GM12878 (cell line): ENCODE results near the gene MAGIX. TPM values are rescaled to one million over a fixed set of nuclear protein-coding genes. Genes with fewer than 3 reads are reported as not detected.

Experiments
- ATAC-seq: fragments of 200-7000 bp; cut with Tn5 transposase; 3 replicates; pipeline ENCODE4 v1.9.1; 2020; ENCODE audit warnings: mild to moderate bottlenecking, moderate library complexity
- BruUV-seq: library from RNA; stranded (reverse); fragments of 400-500 nt; replicated peaks from 2 replicates; lab custom pipeline; 2021; lab: Mats Ljungman, UMichigan
- CTCF ChIA-PET: fragments of 300-600 bp; sonication (Branson Sonifier 250); formaldehyde crosslinking; extraction: SDS; loops from one replicate; lab custom pipeline; 2021; ENCODE audit warnings: inconsistent platforms; lab: Yijun Ruan, JAX
- POLR2A ChIA-PET: fragments of 350-600 bp; formaldehyde crosslinking; extraction: SDS; loops from one replicate; lab custom pipeline; 2021; ENCODE audit warnings: inconsistent platforms; lab: Charles Lee
- RAD21 ChIA-PET: fragments of 300-600 bp; sonication (Branson Sonifier 250); formaldehyde crosslinking; loops from one replicate; lab custom pipeline; 2023; ENCODE audit warnings: antibody characterized with exemption; ENCODE audit not compliant: unreplicated experiment; lab: Charles Lee
- SMC1A ChIA-PET: fragments of 300-600 bp; sonication (Branson Sonifier 250); formaldehyde crosslinking; loops from one replicate; lab custom pipeline; 2023; ENCODE audit not compliant: unreplicated experiment, uncharacterized antibody; lab: Charles Lee
- DNase-seq: peaks from one replicate; pipeline ENCODE4 v3.0.0-alpha.2; 2011; ENCODE audit warnings: low read depth, low spot score
- FAIRE-seq: peaks from 3 replicates; lab custom pipeline; 2011; peaks lifted over from hg19 to GRCh38; lab: Jason Lieb, UNC
- H2AFZ ChIP-seq: 2 replicates; pipeline ENCODE4 v1.6.0; 2011; ENCODE audit warnings: low read depth, low read length, control low read depth; ENCODE audit not compliant: control insufficient read depth
- H3K27ac ChIP-seq: 2 replicates; pipeline ENCODE4 v1.5.1; 2011; ENCODE audit warnings: control low read depth; ENCODE audit not compliant: control insufficient read depth, insufficient read depth
- H3K27me3 ChIP-seq, 2 experiments: replicated peaks in 1 of 2; 2 replicates each; pipeline versions ENCODE4 v1.6.0 to v1.6.1; 2011; ENCODE audit warnings: low read length in 1 of 2; ENCODE audit not compliant: control insufficient read depth in 2 of 2, insufficient read depth in 2 of 2
- H3K36me3 ChIP-seq, 2 experiments: 2 replicates each; pipeline ENCODE4 v1.5.1; 2011; ENCODE audit warnings: low read length in 1 of 2; ENCODE audit not compliant: control insufficient read depth in 2 of 2, insufficient read depth in 2 of 2
- H3K4me1 ChIP-seq: 2 replicates; pipeline ENCODE4 v1.6.1; 2011; ENCODE audit warnings: mild to moderate bottlenecking, low read length, moderate library complexity, mixed read lengths; ENCODE audit not compliant: control insufficient read depth, insufficient read depth
- H3K4me2 ChIP-seq: 2 replicates; pipeline ENCODE4 v1.6.0; 2011; ENCODE audit warnings: control low read depth; ENCODE audit not compliant: control insufficient read depth, insufficient read depth
- H3K4me3 ChIP-seq: fragments of 200-600 bp; sonication (generic); 2 replicates; pipeline ENCODE4 v1.5.1; 2016
- H3K79me2 ChIP-seq: 2 replicates; pipeline ENCODE4 v1.6.0; 2011; ENCODE audit warnings: low read length; ENCODE audit not compliant: control insufficient read depth, insufficient read depth
- H3K9ac ChIP-seq: 2 replicates; pipeline ENCODE4 v1.8.0; 2011; ENCODE audit warnings: low read length, control low read depth, mixed read lengths; ENCODE audit not compliant: control insufficient read depth, insufficient read depth
- H3K9me3 ChIP-seq: replicated peaks from 3 replicates; pipeline ENCODE4 v1.5.1; 2011; ENCODE audit warnings: mild to moderate bottlenecking, low read length; ENCODE audit not compliant: control insufficient read depth, insufficient read depth
- H4K20me1 ChIP-seq: 2 replicates; pipeline ENCODE4 v1.6.0; 2011; ENCODE audit not compliant: control insufficient read depth, insufficient read depth
- FOS ChIP-seq: IDR thresholded peaks from 3 replicates; pipeline ENCODE4 v1.6.1; 2011; ENCODE audit warnings: borderline replicate concordance; ENCODE audit not compliant: insufficient read length; ENCODE audit errors: extremely low read depth
- MYC ChIP-seq: IDR thresholded peaks from 2 replicates; pipeline ENCODE4 v1.6.1; 2011; ENCODE audit warnings: mild to moderate bottlenecking, low read length, moderate library complexity, inconsistent platforms; ENCODE audit not compliant: insufficient read depth, insufficient replicate concordance, insufficient read length, severe bottlenecking
- POLR2AphosphoS2 ChIP-seq: IDR thresholded peaks from 2 replicates; pipeline ENCODE4 v1.6.1; 2011; ENCODE audit warnings: low read depth, mild to moderate bottlenecking, low read length, improper control_type of control experiment, moderate library complexity
- POLR2AphosphoS5 ChIP-seq: IDR thresholded peaks from 2 replicates; pipeline ENCODE4 v1.6.1; 2011; ENCODE audit warnings: mild to moderate bottlenecking, low read length, inconsistent platforms
- SMARCA5 ChIP-seq: fragments of 450-650 bp; IDR thresholded peaks from 2 replicates; pipeline ENCODE4 v1.6.1; 2017; ENCODE audit warnings: mild to moderate bottlenecking
- SMC3 ChIP-seq: IDR thresholded peaks from 2 replicates; pipeline ENCODE4 v1.6.1; 2011; ENCODE audit warnings: low read length, improper control_type of control experiment, borderline replicate concordance
- WRNIP1 ChIP-seq: IDR thresholded peaks from 2 replicates; pipeline ENCODE4 v1.6.1; 2011; ENCODE audit warnings: low read depth, low read length, improper control_type of control experiment, borderline replicate concordance
- ZBED1 ChIP-seq: IDR thresholded peaks from 2 replicates; pipeline ENCODE4 v1.6.1; 2016; ENCODE audit warnings: borderline replicate concordance
- ZBTB11 ChIP-seq: fragments of 450-650 bp; formaldehyde crosslinking; IDR thresholded peaks from 2 replicates; pipeline ENCODE4 v1.5.0; 2022; ENCODE audit warnings: mild to moderate bottlenecking, missing genetic modification characterization
- WGBS: methylation state at CpG from one replicate; pipeline ENCODE4 v1.1.6; 2016; ENCODE audit warnings: low lambda C conversion rate; ENCODE audit not compliant: insufficient replicate concordance, insufficient coverage; ENCODE audit errors: missing lambda C conversion rate; 5-methylcytosine and 5-hydroxymethylcytosine counted together
- in situ Hi-C: fragments of 300-500 bp; cut with MboI; formaldehyde crosslinking; loops from 9 replicates; pipeline ENCODE4 v1.14.3; 2018; ENCODE audit warnings: mixed read lengths
- intact Hi-C: fragments of 100-400 bp; cut with micrococcal nuclease; formaldehyde crosslinking; loops from one replicate; pipeline ENCODE4 v1.14.2; 2022; ENCODE audit not compliant: unreplicated experiment
- polyA plus RNA-seq, 11 experiments: library from polyadenylated mRNA; depleted of rRNA in 4 of 11; unstranded in 6 of 11; stranded (reverse) in 5 of 11; fragments of >200 nt; fragmentation: Nextera tagmentation in 4 of 11; fragmentation: Illumina TruSeq in 1 of 11; extraction: Ambion mirVana in 4 of 11; extraction: Trizol in 1 of 11; gene quantifications; 1 replicate in 1 of 11; 2 replicates in 10 of 11; pipeline versions ENCODE4 v1.2.1 to v1.2.3, GENCODE V29; 2011 to 2016; ENCODE audit warnings: inconsistent platforms in 2 of 11, missing spikeins in 2 of 11, low read depth in 1 of 11
- total RNA-seq, 4 experiments: library from RNA; depleted of rRNA in 3 of 4; stranded (reverse); fragments of >200 nt in 3 of 4; fragmentation: Illumina TruSeq in 1 of 4; extraction: Trizol in 1 of 4; gene quantifications; 2 replicates each; pipeline versions ENCODE4 v1.2.1 to v1.2.3, GENCODE V29; 2013 to 2021

The MAGIX gene
- total and polyA plus RNA-seq, 10 of the 15 experiments (the other 5 are each of a cell fraction or from before 2014, with no cell fraction given) = 0.03 to 2.5 (median 0.82) TPM

GRCh38 chrX:49187526-49187925 lies 25.0 kb downstream of the MAGIX start:
- RAD21 ChIA-PET = no interaction called here
- BruUV-seq = no TSS peak
- H3K4me1 ChIP-seq = peaks cover 3% of the 10 kb centered on the region; the same call in 1 of the 2 replicates
- H3K36me3 ChIP-seq = peaks cover 0 to under 1% of the 10 kb centered on the region in 2 experiments; a peak in 2 of 4 replicates
- H3K4me3 ChIP-seq = no peak overlapping the region
- ATAC-seq = no peak
- in situ Hi-C loops (loop anchor here (10.0 kb wide), 1 partner anchor 383 kb away; the partner anchor contains the start of gene HDAC6), intact Hi-C loops (no loop called here)
- POLR2A ChIA-PET = no interaction called here
- 67% methylated on average over 8 of the region's 10 CpGs for WGBS
- CTCF ChIA-PET = interaction anchor here (1.0 to 1.5 kb wide), 2 partner anchors 24 to 46 kb away, joined by 3 read pairs; no protein-coding TSS in a partner anchor
- FAIRE-seq = no peak
- SMC1A ChIA-PET = no interaction called here
- DNase-seq = no peak
- H3K79me2 ChIP-seq = peaks cover 5% of the 10 kb centered on the region
- H3K9ac ChIP-seq = no peak overlapping the region
- H3K27ac ChIP-seq = no peak overlapping the region
- no peaks in the 10 kb centered on the region for H4K20me1 ChIP-seq
- TF ChIP-seq WRNIP1 = no peak
- TF ChIP-seq SMC3 = no peak
- TF ChIP-seq SMARCA5 = no peak
- no peak for TF ChIP-seq MYC
- TF ChIP-seq POLR2AphosphoS2 = no peak
- no peak for TF ChIP-seq FOS
- no peak for TF ChIP-seq ZBED1
- no peak for TF ChIP-seq POLR2AphosphoS5
- no peak for TF ChIP-seq ZBTB11 (CRISPR knock-in tag)
- no peak overlapping the region for H2AFZ ChIP-seq
- H3K27me3 ChIP-seq = no peaks in the 10 kb centered on the region
- H3K4me2 ChIP-seq = no peak overlapping the region
- no peaks in the 10 kb centered on the region; the same call in 2 of the 3 replicates for H3K9me3 ChIP-seq
